Activated T-cell treated with anti-CD3 and anti-CD28 coated beads for 1 hour (primary cell): ENCODE results near the gene SH3BP2.

Experiments used
- DNase-seq: peaks from one replicate; pipeline ENCODE4 v3.0.0-alpha.2; 2020; ENCODE audit warnings: low read depth

Gene SH3BP2

DNA sequence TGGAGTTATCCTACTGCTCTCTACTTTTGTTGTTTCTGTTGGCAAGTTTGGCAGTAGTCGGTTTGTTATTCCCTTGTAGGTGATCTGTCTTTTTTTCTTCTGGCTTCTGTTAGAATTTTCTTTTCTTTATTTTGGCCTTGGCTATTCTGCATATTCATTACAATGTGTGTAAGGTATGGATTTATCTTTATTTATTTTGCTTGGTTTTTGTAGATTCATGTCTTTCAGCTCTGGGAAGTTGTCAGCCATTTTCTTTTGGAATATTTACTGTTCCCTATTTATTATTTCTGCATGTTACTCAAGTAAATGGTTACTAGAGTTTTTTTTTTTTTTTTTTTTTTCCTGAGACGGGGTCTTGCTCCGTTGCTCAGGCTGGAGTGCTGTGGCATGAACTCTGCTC is 63.4 kb downstream of the SH3BP2 start:
- no peak for DNase-seq

DNA sequence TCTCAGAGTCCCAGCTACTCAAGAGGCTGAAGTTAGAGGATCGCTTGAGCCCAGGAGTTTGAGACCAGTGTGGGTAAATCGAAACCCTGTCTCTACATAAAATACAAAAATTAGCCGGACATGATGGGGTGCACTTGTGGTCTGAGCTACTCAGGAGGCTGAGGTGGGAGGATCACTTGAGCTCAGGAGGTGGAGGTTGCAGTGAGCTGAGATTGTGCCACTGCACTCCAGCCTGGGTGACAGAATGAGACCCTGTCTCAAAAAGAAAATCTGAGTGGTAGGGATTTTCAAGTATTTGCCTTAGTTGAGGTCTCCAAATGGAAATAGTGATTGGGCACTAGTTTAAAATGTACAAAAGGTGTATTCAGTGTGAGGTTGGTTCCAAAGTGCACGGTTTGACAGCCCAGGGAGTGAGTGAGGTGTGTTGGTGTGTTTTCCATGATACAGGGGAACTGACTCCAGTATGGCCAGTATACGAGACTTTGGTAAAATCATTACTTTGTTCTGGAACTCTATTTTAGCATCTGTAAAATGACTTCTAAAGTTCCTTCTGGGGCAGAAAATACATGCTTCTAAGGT is 64.6 kb downstream of the SH3BP2 start:
- DNase-seq, result no peak

DNA sequence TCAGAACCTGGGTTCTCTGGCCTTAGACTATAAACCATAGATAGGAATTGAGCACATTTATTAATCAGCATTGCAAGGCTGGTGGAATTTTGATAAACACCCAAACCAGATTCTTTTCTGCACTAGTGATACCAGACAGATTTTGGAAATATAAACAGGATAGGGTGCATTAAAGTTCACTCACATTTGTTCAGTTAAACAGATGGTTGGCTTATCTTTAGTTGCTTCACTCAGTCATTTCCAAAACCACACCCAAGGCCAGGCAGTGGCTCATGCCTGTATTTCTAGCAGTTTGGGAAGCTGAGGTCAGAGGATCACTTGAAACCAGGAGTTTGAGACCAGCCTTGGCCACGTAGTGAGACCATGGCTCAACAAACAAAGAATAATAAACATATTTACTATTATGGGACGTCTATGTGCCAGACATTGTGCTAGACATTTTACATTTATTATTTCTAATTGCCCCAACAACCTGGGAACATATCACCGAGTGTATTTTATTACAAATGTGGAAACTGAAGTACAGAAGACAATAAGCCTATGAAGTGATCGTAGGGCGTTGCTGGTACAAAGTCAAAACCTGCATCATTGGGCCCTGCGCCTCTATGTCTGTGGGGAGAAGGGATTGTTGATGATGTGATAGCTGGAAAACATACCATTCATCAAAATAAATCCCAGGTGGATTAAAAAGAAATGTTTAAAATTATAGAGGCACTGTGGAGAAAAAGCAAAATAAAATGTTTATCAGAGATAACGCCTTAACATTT is 65.7 kb downstream of the SH3BP2 start:
- DNase-seq, result no peak

GRCh38 chr4:2859514-2859913 is 66.6 kb downstream of the SH3BP2 start:
- DNase-seq, result no peak

GRCh38 chr4:2860391-2861348 is 67.8 kb downstream of the SH3BP2 start:
- no peak for DNase-seq

DNA sequence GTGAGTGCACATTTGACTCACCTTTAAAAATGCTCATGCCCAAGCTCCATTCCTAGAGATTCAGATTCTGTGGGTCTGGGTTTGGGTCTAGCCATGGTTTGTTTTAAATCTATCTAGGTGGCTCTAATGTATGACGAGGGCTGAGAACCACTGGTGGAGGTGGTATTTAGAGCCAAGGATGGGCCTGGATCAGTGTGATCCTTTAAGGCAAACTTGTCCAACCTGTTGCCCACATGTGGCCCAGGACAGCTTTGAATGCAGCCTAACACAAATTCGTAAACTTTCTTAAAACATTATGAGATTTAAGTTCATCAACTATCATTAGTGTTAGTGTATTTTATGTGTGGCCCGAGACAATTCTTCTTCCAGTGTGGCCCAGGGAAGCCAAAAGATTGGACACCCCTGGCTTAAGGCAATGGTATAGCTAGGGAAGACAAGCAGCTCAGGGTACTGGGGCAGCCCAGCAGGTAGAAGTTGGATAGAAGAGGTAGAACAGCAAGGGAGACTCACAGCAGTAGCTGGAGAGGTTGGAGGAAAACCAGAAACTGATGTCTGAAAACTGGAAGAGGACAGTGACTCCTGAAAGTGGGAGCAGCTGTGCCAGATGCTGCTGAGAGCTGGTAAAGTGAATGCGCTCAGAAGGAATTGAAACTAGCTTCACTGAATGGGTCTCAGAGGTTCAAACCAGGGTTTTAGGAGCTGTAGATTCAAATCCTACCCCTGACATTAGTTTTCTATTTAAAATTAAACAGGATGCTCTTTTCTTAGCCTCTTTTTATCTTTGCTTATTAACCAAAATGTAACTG is 68.9 kb downstream of the SH3BP2 start:
- DNase-seq, result no peak

GRCh38 chr4:2862528-2862927 is 69.6 kb downstream of the SH3BP2 start:
- DNase-seq, result no peak

DNA sequence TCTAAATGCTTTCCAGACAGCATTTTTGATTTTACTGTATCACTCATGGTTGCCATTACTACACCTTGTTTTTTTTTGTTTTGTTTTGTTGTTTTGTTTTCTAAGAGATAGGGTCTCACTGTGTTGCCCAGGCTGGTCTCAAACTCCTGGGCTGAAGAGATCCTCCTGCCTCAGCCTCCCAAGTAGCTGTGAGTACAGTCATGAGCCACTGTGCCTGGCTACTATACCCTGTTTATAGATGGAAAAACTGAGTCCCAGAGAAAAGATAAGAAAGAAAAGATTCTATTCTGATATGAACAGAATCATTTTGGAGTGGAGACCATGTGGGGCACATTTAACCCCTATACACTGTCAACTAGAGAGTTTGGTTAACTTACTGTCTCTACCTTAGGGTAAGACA is 70.8 kb downstream of the SH3BP2 start:
- no peak for DNase-seq

DNA sequence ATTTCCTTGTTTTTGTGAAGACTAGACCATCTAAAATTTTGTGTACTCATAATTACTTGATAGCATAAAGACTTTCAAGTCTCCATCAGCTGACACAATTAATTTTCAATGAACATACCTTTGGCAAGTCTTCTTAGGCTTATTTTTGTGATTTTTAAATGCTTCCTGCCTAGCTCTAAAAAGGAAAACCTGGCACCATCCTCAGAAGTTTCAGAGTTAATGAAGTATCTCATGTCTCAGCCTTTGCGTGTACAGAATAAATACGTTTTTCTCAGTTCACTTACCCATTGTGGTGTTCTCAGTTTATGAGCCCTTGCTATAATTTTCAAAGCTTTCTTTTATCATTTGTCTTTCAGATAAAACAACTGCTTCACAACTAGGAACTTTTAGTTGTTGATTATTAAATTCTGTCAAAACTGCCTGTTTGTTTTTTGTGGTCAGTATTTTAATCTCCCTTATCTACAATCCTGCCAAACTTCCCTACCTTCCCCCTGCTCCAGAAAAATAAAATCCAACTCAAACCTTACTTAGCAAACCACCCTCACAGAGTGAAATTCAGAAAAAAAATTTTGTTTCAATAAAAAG is 72.4 kb downstream of the SH3BP2 start:
- no peak for DNase-seq

GRCh38 chr4:2866160-2866861 is 73.4 kb downstream of the SH3BP2 start:
- DNase-seq, result no peak

DNA sequence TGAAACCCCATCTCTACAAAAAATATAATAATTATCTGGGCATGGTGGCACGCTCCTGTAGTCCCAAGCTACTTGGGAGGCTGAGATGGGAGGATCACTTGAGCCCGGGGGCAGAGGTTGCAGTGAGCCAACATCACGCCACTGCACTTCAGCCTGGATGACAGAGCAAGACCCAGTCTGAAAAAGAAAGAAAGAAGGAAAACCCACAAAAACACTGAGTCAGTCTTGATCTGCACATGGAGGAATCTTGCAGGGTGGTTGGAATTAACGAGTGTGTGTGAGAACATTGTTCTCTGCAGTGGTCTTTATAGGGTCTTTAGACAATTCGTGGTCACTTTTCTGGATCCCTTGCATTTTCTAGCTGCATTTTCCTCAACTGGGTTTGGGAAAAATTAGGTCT is 74.0 kb downstream of the SH3BP2 start:
- no peak for DNase-seq

DNA sequence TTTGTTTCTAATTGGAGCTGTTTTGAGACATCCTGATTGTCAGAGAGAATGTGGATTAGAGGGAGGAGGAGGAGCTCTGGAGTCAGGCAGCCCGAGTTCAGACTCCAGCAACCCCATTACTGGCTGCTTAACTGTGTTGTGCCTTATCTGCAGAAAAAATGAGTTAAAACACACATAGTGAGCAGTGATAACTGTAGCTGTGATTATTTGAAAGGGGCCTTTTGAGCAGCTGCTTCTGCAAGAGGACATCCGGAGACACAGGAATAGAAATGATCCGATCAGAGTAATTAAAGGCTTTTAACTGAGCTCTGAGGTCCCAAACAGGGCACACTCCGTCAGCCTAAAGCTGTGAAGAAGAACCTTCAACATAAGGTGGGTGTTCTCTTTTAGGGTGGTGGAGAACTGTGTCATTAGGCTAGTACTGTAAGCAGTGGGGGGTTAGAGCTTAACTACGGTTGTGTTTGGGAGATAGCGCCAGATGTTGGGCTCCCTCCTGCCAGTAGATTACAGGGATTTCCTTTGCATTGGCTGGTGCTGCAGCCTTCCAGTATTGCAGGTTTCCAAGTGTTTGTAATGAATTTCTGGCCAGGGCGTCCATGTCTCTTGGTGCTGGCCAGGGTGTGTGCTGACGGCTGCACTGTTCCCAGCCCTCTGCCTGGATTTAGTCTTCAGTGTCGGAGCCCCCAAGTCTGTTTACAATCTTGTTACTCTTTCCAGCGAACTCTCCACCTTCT is 75.0 kb downstream of the SH3BP2 start:
- no peak for DNase-seq

DNA sequence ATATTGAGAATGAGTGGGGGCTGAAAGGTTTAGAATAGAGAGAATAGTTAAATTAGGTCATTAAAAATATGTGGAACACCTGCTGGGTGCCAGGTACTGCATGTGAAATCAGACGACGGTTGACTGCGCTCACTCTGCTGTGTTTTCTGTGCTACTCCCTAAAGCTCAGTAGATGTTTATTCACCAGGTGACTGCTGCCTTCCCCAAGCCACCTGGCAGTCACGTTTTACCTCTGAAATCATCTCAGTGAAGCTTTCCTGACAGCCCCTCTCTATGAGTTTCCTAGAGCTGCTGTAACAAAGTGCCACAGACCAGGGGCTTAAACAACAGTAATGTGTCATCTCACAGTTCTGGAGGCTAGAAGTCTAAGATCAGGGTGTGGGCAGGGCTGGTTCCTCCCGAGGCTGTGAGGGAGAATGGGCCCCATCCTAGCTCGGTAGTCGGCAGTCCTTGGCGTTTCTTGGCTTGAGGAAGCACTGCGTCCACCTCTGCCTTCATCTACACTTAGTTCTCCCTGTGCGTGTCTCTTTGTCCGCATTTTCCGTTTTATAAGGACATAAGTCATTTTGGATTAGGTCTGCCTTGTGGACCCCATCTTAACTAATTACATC is 76.1 kb downstream of the SH3BP2 start:
- DNase-seq, result no peak

DNA sequence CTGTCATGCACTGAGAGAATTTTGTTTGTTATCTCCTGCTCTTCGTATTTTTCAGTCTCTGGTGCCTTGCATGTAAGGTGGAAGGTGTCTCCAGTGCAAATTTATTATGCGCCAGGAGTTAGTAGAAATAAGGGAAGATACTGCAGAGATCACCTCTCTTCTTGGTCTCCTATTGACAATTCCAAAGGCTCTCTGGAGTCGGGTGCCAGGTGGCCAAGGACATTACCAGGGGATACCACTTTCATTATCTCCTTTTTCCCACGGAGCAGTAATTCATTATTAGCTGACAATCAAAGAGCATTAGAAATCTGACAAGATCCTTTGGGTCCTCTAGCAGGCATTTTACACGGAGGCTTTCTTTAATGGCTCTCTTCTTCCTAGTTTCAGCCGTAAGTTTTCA is 76.8 kb downstream of the SH3BP2 start:
- DNase-seq, result no peak

DNA sequence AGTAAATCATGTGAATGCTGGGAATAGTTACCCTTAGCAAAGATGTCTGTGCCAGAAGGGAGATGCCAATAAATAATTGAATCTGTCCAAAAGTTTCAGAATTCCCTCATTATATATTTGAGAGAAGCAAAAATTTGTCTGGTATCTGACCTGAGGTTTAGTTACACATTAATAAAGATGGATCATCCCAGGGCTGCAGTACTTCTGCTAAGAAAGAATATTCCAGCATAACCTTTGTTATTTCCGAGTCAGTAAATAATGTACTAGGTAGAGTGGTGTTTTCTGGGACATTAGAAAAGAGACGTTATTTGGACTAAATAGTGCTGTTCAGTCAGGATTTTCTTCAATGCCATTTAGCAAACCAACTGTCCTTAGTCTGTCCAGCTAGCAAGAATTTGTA is 77.2 kb downstream of the SH3BP2 start:
- DNase-seq, result no peak

DNA sequence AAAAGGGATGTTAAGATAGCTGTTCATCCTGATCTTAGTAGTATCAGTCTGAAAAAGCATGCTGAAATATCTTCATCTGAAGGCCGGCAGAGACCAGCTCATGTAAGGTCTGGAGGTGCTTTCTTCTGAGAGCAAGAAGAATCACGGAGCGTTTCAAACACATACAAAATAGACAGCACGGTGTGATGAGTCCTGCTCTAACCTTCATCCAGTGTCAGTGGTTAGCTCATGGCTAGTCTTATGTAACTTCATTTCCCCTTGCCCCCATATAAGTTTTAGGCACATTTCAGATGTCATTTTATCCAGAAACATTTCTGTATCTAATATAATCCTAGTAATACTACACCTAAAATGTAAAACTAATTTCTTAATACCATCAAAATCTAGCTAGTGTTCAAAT is 78.6 kb downstream of the SH3BP2 start:
- no peak for DNase-seq

GRCh38 chr4:2871911-2872310 is 79.0 kb downstream of the SH3BP2 start:
- no peak for DNase-seq

DNA sequence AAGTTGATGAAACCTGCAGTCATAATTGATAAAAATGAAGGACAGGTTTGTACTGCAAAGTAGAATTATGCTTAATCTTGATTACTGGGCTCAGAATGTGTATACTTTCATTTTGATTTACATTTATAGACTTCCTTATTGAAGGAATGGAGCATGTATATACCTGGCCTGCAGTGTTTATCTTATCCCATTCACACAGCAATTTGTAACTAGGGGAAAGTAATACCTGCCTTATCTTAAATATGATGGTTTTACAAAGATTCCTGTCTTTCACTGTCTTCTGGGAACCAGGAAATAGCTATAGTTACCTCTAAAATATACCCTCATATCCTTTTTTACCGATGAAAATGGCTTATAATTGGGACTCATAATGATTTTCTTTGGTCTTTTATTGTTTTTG is 80.4 kb downstream of the SH3BP2 start:
- no peak for DNase-seq

DNA sequence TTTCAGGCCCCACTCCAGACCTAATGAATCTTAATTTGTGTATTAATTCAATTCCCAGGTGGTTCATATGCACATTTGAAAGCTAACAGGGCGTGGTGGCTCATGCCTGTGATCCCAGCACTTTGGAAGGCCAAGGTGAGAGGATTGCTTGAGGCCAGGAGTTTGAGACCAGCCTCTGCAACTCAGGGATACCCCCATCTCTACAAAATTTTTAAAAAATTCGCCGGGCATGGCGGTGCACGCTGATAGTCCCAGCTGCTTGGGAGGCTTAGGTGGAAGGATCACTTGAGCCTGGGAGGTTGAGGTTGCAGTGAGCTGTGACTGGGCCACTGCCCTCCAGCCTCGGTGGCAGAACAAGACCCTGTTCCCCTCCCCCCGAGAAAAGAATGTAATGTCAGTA is 82.0 kb downstream of the SH3BP2 start:
- no peak for DNase-seq

DNA sequence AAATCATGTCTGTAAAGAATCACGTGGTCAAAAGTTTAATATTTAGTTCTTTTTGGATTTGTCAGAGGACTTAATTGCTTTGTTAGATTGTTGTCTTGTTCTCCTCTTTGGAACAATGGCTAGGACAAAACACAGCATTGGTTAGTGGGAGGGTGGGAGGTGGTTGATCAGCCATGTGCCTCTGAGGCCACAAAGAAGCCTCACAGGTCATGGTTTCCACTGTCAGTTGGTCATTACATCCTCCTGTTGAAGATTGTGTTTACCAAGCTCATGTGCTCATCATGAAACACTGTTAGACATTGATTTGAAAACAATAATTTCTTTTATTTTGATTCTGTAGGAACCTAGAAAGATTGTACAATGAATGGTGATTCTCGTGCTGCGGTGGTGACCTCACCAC is 82.7 kb downstream of the SH3BP2 start:
- DNase-seq, result no peak
